Vagina (tissue), 2 donors: Measurements from ENCODE around the gene RPP40.

Experiments
- CTCF ChIP-seq, 3 experiments: fragments of 450-650 bp in 2 of 3; fragments of 200-600 bp in 1 of 3; sonication (generic) in 1 of 3; IDR thresholded peaks; one replicate each; pipeline ENCODE4 v1.5.1; 2017 to 2019; ENCODE audit warnings: antibody characterized with exemption in 3 of 3, mild to moderate bottlenecking in 2 of 3, moderate library complexity in 2 of 3
- POLR2A ChIP-seq, 2 donors: fragments of 450-650 bp; IDR thresholded peaks; one replicate each; pipeline ENCODE4 v1.6.1; 2017; ENCODE audit warnings: antibody characterized with exemption in 2 of 2, mild to moderate bottlenecking in 2 of 2, moderate library complexity in 2 of 2
- POLR2AphosphoS5 ChIP-seq, 2 donors: sonication (generic); formaldehyde crosslinking; IDR thresholded peaks; one replicate each; pipeline ENCODE4 v1.9.0; 2017; ENCODE audit warnings: antibody characterized with exemption in 2 of 2, mild to moderate bottlenecking in 2 of 2, low read depth in 1 of 2; ENCODE audit not compliant: insufficient read depth in 1 of 2

DNA sequence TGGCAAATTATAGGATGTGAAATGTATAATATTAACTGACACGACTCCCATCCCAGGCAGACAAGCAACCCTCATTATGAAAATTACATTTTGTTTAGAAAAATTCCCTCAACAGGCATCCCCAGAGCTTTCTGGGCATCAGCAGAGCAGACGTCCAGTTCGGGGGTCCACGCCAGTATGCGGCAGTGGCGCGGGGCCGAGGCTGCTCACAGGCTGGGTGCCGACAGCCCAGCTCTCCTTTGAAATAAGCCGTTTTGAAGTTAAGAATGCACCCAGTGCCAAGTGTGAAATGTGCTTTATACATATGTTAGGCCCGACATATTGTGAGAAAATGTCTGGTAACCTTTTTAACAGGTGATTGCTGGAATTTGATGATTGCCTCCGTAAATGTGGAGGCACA is 50.4 kb downstream of the RPP40 start:
- TF ChIP-seq POLR2AphosphoS5 (IDR thresholded peaks at IDR 0.05; ENCODE audit: insufficient read depth in 1 of 2, low read depth in 1 of 2) (no peak), CTCF (IDR thresholded peaks at IDR 0.05) (no peak), POLR2A (IDR thresholded peaks at IDR 0.05) (no peak)
